HepG2 (cell line): Measurements from ENCODE around the gene RPS6KL1.

Experiments used
- ELK4 ChIP-seq: sonication (generic); formaldehyde crosslinking; IDR thresholded peaks from 2 replicates; pipeline ENCODE4 v1.9.0; 2021; ENCODE audit warnings: missing genetic modification reagents, borderline replicate concordance
- IRF2 ChIP-seq: IDR thresholded peaks from 2 replicates; pipeline ENCODE4 v1.6.1; 2018; ENCODE audit warnings: missing genetic modification reagents, missing compliant biosample characterization
- KLF6 ChIP-seq: IDR thresholded peaks from 2 replicates; pipeline ENCODE4 v1.8.0; 2016; ENCODE audit warnings: missing biosample characterization, missing genetic modification reagents
- LBX2 ChIP-seq: sonication (generic); formaldehyde crosslinking; IDR thresholded peaks from 2 replicates; pipeline ENCODE4 v1.5.0; 2020; ENCODE audit warnings: missing genetic modification reagents, mild to moderate bottlenecking, borderline replicate concordance
- MIER2 ChIP-seq: IDR thresholded peaks from 2 replicates; pipeline ENCODE4 v1.6.1; 2016; ENCODE audit warnings: missing biosample characterization, missing genetic modification reagents
- PREB ChIP-seq: sonication (generic); formaldehyde crosslinking; IDR thresholded peaks from 2 replicates; pipeline ENCODE4 v1.4.0; 2020; ENCODE audit warnings: missing genetic modification reagents
- RAD21 ChIP-seq: fragments of 450-650 bp; formaldehyde crosslinking; IDR thresholded peaks from 2 replicates; pipeline ENCODE4 v1.5.0; 2020; ENCODE audit warnings: mild to moderate bottlenecking
- SOX13 ChIP-seq, 3 experiments: fragments of 450-650 bp in 1 of 3; sonication (generic) in 1 of 3; formaldehyde crosslinking in 1 of 3; IDR thresholded peaks in 2 of 3; conservative IDR thresholded peaks in 1 of 3; 2 replicates each; pipeline versions ENCODE4 v1.5.0 to v1.6.1; 2016 to 2020; ENCODE audit warnings: antibody characterized with exemption in 1 of 3, mild to moderate bottlenecking in 1 of 3, missing compliant biosample characterization in 1 of 3, missing genetic modification reagents in 1 of 3, moderate library complexity in 1 of 3
- SRSF1 ChIP-seq: fragments of 200-400 bp; formaldehyde crosslinking; optimal IDR thresholded peaks from 2 replicates; pipeline ENCODE3; 2017; ENCODE audit warnings: mild to moderate bottlenecking, low read depth, low read length, moderate library complexity
- TGIF2 ChIP-seq: IDR thresholded peaks from 2 replicates; pipeline ENCODE4 v1.6.1; 2016; ENCODE audit warnings: control low read depth, missing compliant biosample characterization
- ZNF792 ChIP-seq: IDR thresholded peaks from 2 replicates; pipeline ENCODE4 v1.6.1; 2016
- ZNF841 ChIP-seq: sonication (generic); formaldehyde crosslinking; IDR thresholded peaks from 2 replicates; pipeline ENCODE4 v1.8.1; 2023; ENCODE audit warnings: missing genetic modification reagents, borderline replicate concordance
- TF ChIP-seq, protein P1 (sequence below): sonication (generic); formaldehyde crosslinking; IDR thresholded peaks from 2 replicates; pipeline ENCODE4 v1.5.0; 2020; ENCODE audit warnings: mild to moderate bottlenecking, missing genetic modification reagents, moderate library complexity

DNA sequence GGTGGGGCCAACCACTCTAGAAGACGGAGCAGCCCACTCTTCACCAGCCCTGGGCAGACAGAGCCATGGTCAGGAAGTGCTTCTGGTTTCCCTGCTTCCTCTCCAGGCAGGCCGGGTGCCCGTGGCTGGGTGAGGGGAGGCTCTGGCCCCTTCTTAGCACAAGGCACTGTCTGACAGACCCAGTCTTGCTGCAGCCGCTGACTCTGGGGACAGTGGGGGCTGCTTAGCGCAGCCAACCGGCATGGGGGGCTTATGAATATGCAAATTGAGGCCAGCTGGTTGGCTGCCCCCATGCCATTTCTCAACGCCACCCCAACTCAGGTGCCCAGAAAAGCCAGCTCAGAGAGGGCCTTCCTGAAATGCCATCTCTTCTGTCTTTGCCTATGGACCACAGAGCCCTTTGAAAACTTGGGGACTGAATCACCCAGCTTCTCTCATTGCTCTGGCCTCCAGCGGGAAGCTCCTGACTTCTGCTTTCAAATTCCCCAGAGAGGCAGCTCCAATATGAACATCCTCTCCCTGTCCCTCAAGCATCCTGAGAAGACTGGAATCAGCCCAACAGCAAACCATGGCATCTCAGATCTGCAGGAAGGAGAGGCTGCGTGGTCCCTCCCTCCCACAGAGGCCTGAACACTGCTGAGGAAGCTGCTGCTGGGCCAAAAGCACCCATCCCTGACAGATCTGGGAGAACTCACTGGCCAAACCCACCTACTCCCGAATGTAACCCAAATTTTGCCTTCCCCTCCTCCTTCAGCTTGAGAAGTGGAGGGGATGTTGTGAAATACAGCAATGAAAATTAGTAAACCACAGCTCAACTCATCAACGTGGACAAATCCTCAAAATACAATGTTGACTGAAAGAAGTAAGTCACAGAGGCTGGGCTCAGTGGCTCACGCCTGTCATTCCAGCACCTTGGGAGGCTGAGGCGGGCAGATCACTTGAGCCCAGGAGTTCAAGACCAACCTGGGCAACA is 46.8 kb downstream of the RPS6KL1 start, which contains the start of gene PROX2:
- TF ChIP-seq ZNF841 (CRISPR knock-in tag): no peak
- TF ChIP-seq, protein P1, sequence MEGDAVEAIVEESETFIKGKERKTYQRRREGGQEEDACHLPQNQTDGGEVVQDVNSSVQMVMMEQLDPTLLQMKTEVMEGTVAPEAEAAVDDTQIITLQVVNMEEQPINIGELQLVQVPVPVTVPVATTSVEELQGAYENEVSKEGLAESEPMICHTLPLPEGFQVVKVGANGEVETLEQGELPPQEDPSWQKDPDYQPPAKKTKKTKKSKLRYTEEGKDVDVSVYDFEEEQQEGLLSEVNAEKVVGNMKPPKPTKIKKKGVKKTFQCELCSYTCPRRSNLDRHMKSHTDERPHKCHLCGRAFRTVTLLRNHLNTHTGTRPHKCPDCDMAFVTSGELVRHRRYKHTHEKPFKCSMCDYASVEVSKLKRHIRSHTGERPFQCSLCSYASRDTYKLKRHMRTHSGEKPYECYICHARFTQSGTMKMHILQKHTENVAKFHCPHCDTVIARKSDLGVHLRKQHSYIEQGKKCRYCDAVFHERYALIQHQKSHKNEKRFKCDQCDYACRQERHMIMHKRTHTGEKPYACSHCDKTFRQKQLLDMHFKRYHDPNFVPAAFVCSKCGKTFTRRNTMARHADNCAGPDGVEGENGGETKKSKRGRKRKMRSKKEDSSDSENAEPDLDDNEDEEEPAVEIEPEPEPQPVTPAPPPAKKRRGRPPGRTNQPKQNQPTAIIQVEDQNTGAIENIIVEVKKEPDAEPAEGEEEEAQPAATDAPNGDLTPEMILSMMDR (CRISPR knock-in tag): no peak
- TF ChIP-seq IRF2 (CRISPR knock-in tag): no peak
- TF ChIP-seq TGIF2 (CRISPR knock-in tag): no peak
- TF ChIP-seq RAD21 (CRISPR knock-in tag): no peak
- TF ChIP-seq SRSF1: no peak
- no peak for TF ChIP-seq MIER2 (CRISPR knock-in tag)
- no peak for TF ChIP-seq KLF6 (CRISPR knock-in tag)
- no peak for TF ChIP-seq PREB
- TF ChIP-seq ELK4 (CRISPR knock-in tag): no peak
- no peak for TF ChIP-seq LBX2 (CRISPR knock-in tag)
- no peak for TF ChIP-seq ZNF792
- no peak for TF ChIP-seq SOX13 (IDR thresholded peaks at IDR 0.05)
- no peak for TF ChIP-seq SOX13 (CRISPR knock-in tag; conservative IDR thresholded peaks at IDR 0.05 in 1 of 2, IDR thresholded peaks at IDR 0.05 in 1 of 2)
